ENCODE measurements around the gene CARD8.
A peak's percentile ranks its signal among the peaks of the same experiment; 100 is the strongest.
"Not testable (repeated sequence)": the region's sequence is repeated elsewhere in the genome, so short reads cannot be mapped to it uniquely, and the experiment has no call there.

CARD8 gene, protein sequence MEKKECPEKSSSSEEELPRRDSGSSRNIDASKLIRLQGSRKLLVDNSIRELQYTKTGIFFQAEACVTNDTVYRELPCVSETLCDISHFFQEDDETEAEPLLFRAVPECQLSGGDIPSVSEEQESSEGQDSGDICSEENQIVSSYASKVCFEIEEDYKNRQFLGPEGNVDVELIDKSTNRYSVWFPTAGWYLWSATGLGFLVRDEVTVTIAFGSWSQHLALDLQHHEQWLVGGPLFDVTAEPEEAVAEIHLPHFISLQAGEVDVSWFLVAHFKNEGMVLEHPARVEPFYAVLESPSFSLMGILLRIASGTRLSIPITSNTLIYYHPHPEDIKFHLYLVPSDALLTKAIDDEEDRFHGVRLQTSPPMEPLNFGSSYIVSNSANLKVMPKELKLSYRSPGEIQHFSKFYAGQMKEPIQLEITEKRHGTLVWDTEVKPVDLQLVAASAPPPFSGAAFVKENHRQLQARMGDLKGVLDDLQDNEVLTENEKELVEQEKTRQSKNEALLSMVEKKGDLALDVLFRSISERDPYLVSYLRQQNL

DNA sequence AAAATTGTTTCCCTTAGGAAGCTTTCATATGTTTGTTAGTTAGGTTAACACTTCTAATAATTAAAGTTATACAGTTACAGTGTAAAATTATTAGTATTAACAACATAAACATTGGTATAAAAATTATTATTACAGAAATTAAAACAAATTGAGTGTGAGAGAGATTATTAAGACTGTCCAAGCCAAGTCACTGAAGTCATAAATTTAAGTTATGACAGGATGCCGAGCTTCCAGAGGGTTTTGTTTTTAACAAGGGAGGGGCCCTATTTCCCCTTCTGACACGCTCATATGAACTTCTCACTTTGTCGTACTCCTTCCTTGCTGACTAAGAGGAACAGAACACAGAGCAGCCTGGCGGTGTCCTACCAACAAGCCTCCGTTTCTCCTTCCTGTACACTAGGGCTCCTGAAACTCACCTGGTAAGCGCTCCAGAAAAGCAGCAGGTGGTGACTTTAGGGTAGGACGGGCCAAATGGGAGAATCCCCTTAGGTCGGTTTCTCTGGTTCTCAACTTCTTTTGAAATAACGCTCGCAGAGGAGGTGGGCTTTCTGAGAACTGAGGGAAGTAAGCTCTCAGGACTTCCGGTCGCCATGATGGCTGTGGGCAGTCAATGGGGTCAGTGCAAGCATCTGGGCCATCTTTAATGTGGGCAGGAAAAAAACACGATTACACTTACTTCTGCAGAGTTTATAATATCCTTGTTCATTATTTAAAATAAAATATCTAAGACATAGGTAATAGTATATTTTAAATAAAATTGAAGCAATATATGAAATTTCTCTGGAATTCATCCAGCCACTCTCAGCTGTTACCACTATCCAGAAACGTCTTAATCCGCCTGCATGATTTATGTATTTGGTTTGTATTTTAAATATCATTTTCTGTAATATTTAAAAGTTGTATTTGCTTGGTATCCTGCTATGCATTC, at the start of gene CARD8:
Gene CARD8 (minus strand): TSS at position 537 of the 928 bp plus-strand sequence. CDS start 14,892 bp downstream, outside the sequence.
- H3K4me1 ChIP-seq (ENCODE audit: control insufficient read depth, insufficient read depth, low read length), result no peaks in the 10 kb centered on the region
- peak within 1 kb of the TSS; percentile 78 for H3K9ac ChIP-seq (ENCODE audit: low read length)
- peak within 1 kb of the TSS; percentile 80 for H3K4me3 ChIP-seq (ENCODE audit: low read depth, low read length)
- H3K9me3 ChIP-seq (ENCODE audit: control insufficient read depth, insufficient read depth, low read depth, low read length), result peaks cover 8% of the 10 kb centered on the region; the same call in 1 of the 2 replicates
- H3K27me3 ChIP-seq (ENCODE audit: control insufficient read depth, insufficient read depth, low read length), result no peaks in the 10 kb centered on the region
- no peaks in the 10 kb centered on the region for H3K36me3 ChIP-seq (ENCODE audit: control insufficient read depth, insufficient read depth, low read length)
- peak within 1 kb of the TSS; percentile 71; the same call in 1 of the 2 replicates for H3K27ac ChIP-seq (ENCODE audit: low read depth, low read length)

DNA sequence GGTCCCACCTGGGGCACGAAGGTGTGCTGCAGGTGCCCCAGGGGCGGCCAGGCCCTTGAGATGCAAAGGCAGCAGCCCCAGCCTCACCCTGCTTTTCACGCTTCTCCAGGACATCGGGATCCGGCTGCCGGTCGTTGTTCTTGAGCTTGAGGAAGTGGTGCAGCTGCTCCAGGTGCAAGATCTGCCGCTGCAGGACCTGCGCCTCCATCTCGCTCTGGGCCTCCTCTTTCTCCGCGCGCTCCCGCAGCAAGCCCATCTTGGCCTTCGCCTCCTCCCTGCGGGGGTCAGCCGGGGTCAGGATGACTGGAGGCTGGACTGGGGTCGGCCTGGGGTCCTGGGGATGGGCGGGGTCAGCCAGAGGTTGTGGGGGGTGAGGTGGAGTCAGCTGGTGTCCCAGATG, 48.2 kb upstream of the CARD8 start:
- H3K36me3 ChIP-seq (ENCODE audit: control insufficient read depth, insufficient read depth, low read length), result no peaks in the 10 kb centered on the region
- H3K9me3 ChIP-seq (ENCODE audit: control insufficient read depth, insufficient read depth, low read depth, low read length), result no peaks in the 10 kb centered on the region
- H3K27me3 ChIP-seq (ENCODE audit: control insufficient read depth, insufficient read depth, low read length), result no peaks in the 10 kb centered on the region
- H3K27ac ChIP-seq (ENCODE audit: low read depth, low read length), result no peak overlapping the region
- H3K4me3 ChIP-seq (ENCODE audit: low read depth, low read length), result no peak overlapping the region
- no peak overlapping the region for H3K9ac ChIP-seq (ENCODE audit: low read length)
- H3K4me1 ChIP-seq (ENCODE audit: control insufficient read depth, insufficient read depth, low read length), result peaks cover 6% of the 10 kb centered on the region

DNA sequence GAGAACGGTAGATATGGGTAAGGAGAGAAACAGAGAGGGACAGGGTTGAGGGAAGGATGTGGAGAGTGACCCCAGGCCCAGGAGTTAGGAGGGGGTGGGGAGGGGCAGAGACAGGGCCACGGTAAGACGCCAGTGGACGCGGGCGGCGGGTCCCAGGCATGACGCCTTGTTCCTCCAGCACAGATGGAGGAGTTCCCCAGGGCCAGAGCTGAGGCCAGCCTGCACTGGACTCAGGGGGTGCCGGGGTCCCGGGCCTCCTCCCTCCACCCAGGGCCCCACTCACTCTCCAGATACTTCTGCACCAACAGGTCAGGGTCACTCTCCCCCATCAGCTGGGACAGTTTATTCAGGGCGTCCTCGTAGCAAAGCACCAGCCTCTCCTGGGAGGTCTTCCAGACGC, 47.7 kb upstream of the CARD8 start:
- Histone ChIP-seq H3K27ac (ENCODE audit: low read depth, low read length) (no peak overlapping the region), H3K9me3 (ENCODE audit: control insufficient read depth, insufficient read depth, low read depth, low read length) (no peaks in the 10 kb centered on the region), H3K4me1 (ENCODE audit: control insufficient read depth, insufficient read depth, low read length) (0 out of 2 replicates have a peak, but pooled peaks cover under 1% of the 10 kb centered on the region), H3K36me3 (ENCODE audit: control insufficient read depth, insufficient read depth, low read length) (no peaks in the 10 kb centered on the region), H3K9ac (ENCODE audit: low read length) (no peak overlapping the region), H3K27me3 (ENCODE audit: control insufficient read depth, insufficient read depth, low read length) (no peaks in the 10 kb centered on the region), H3K4me3 (ENCODE audit: low read depth, low read length) (no peak overlapping the region)

DNA sequence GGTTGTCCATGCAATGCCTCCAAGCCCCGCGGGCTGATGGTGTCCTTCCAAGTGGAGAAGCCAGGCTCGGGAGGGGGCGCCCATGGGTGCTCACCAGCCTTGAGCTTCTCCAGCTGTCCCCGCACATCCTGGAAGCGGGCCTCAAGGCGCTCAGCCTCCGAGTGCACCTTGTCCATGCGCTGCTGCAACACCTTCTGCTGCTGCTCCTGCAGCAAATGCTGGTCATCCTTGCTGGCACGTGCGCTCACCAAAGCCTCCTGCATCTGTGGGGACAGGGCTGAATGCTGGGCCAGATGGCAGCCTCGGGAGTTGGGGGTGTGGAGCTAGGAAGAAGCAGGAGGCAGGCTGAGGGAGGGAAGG, 46.9 kb upstream of the CARD8 start:
- Histone ChIP-seq H3K4me3 (ENCODE audit: low read depth, low read length) (no peak overlapping the region), H3K27me3 (ENCODE audit: control insufficient read depth, insufficient read depth, low read length) (no peaks in the 10 kb centered on the region), H3K9me3 (ENCODE audit: control insufficient read depth, insufficient read depth, low read depth, low read length) (no peaks in the 10 kb centered on the region), H3K27ac (ENCODE audit: low read depth, low read length) (no peak overlapping the region), H3K36me3 (ENCODE audit: control insufficient read depth, insufficient read depth, low read length) (no peaks in the 10 kb centered on the region), H3K4me1 (ENCODE audit: control insufficient read depth, insufficient read depth, low read length) (no peaks in the 10 kb centered on the region), H3K9ac (ENCODE audit: low read length) (no peak overlapping the region)

DNA sequence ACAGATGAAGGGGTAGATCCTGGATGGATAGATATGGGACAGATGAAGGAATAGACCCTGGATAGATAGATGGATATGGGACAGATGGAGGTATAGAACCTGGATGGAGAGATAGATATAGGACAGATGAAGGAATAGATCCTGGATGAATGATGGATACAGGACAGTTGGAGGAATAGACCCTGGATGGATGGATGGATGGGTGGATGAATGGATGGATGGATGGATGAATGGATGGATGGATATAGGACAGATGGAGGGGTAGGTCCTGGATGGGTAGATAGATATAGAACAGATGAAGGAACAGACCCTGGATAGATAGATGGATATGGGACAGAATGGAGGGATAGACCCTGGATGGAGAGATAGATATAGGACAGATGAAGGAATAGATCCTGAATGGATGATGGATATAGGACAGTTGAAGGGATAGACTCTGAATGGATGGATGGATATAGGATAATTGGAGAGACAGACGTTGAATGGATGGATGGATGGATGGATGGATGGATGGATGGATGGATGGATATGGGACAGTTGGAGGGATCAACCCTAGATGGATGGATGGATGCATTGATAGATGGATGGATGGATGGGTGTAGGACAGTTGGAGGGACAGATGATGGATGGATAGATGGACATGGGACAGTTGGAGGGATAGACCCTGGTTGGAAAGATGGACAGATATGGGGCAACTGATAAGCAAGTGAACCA, 46.3 kb upstream of the CARD8 start:
- Histone ChIP-seq H3K4me1 (ENCODE audit: control insufficient read depth, insufficient read depth, low read length) (0 out of 2 replicates have a peak, but pooled peaks cover 2% of the 10 kb centered on the region), H3K9ac (ENCODE audit: low read length) (no peak overlapping the region), H3K27ac (ENCODE audit: low read depth, low read length) (no peak overlapping the region), H3K27me3 (ENCODE audit: control insufficient read depth, insufficient read depth, low read length) (no peaks in the 10 kb centered on the region), H3K36me3 (ENCODE audit: control insufficient read depth, insufficient read depth, low read length) (no peaks in the 10 kb centered on the region), H3K9me3 (ENCODE audit: control insufficient read depth, insufficient read depth, low read depth, low read length) (no peaks in the 10 kb centered on the region), H3K4me3 (ENCODE audit: low read depth, low read length) (no peak overlapping the region)

DNA sequence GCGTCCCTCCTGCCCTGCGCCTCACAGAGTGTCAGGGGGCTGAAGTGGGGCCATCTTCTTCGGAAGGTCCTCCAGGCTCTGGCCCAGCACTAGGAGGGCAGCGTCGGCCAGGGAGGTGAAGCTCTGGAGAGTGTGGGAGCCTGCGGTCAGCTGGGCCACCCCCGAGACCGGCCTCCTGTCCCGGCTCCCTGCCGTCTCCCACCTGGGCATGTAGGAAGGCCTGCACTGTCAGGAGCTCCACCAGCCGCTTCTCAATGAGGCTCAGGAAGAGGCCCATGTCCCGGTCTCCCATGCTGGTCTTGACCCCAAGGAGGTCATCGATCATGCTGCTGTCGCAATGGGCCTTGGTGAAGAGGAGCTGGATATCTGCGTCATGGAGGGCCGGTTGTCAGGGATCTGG, 42.3 kb upstream of the CARD8 start:
- Histone ChIP-seq H3K4me1 (ENCODE audit: control insufficient read depth, insufficient read depth, low read length) (peaks cover 5% of the 10 kb centered on the region; the same call in 1 of the 2 replicates), H3K9ac (ENCODE audit: low read length) (no peak overlapping the region), H3K27ac (ENCODE audit: low read depth, low read length) (no peak overlapping the region), H3K4me3 (ENCODE audit: low read depth, low read length) (no peak overlapping the region), H3K36me3 (ENCODE audit: control insufficient read depth, insufficient read depth, low read length) (no peaks in the 10 kb centered on the region), H3K27me3 (ENCODE audit: control insufficient read depth, insufficient read depth, low read length) (no peaks in the 10 kb centered on the region), H3K9me3 (ENCODE audit: control insufficient read depth, insufficient read depth, low read depth, low read length) (no peaks in the 10 kb centered on the region)

DNA sequence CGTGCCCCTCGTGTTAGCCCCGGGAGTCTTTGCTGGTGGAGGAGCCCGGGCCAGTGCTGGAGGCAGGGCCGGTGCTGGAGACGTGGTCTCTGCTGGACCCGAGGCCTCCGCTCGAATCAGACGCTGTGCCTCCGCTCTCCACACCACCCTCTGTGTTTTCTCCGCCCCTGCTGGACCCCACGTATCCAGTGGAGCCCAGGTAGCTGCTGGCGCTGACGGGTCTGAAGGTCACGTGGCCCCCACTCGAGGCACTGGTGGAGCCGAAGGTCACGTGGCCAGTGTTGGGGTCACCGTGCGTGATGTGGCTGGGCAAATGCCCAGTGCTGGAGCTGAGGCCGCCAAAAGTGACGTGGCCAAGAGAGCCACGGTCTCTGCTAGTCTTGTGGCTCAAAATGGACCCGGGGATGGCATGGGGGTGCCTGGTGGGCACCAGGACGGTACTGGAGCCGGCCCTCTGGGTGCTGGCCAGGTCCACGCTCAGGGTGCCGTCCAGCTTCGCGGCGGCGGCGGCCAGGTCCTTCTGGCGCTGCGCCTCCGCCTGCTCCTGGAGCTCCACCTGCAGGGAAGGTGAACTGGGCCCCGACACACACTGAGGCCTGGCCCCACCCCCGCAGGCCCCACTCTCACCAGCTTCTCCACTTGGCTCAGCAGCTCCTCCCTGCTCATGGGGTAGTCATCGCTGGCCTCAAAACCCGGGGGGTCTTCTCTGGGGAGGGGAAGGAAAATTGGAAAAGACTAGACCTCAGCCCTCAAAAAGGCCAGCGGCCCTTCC, 41.4 kb upstream of the CARD8 start:
- Histone ChIP-seq H3K4me1 (ENCODE audit: control insufficient read depth, insufficient read depth, low read length) (peaks cover 5% of the 10 kb centered on the region; the same call in 1 of the 2 replicates), H3K27ac (ENCODE audit: low read depth, low read length) (no peak overlapping the region), H3K9me3 (ENCODE audit: control insufficient read depth, insufficient read depth, low read depth, low read length) (no peaks in the 10 kb centered on the region), H3K36me3 (ENCODE audit: control insufficient read depth, insufficient read depth, low read length) (no peaks in the 10 kb centered on the region), H3K9ac (ENCODE audit: low read length) (no peak overlapping the region), H3K4me3 (ENCODE audit: low read depth, low read length) (no peak overlapping the region), H3K27me3 (ENCODE audit: control insufficient read depth, insufficient read depth, low read length) (no peaks in the 10 kb centered on the region)

DNA sequence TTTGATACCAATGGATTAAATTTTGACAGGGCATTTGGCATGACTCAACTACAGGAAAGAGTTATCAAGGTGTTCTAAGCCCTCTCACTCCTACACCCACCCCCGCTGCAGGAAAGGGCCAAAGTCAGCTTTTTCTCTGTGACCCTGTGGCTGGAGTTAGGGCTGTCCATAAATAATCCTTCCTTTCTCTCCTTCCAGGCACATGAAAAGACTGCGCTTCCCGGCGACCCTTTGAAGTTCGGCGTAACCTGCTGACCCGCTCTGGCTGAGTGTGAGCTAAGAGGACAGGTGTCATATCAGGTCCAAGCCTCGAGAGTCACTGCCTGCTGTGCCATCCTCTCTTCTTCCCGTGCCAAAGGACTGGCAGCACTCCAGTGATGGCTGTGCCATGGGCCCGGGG, 39.7 kb upstream of the CARD8 start:
- Histone ChIP-seq H3K36me3 (ENCODE audit: control insufficient read depth, insufficient read depth, low read length) (no peaks in the 10 kb centered on the region), H3K27ac (ENCODE audit: low read depth, low read length) (no peak overlapping the region), H3K27me3 (ENCODE audit: control insufficient read depth, insufficient read depth, low read length) (no peaks in the 10 kb centered on the region), H3K4me1 (ENCODE audit: control insufficient read depth, insufficient read depth, low read length) (peaks cover 9% of the 10 kb centered on the region), H3K9ac (ENCODE audit: low read length) (no peak overlapping the region), H3K9me3 (ENCODE audit: control insufficient read depth, insufficient read depth, low read depth, low read length) (no peaks in the 10 kb centered on the region), H3K4me3 (ENCODE audit: low read depth, low read length) (no peak overlapping the region)

DNA sequence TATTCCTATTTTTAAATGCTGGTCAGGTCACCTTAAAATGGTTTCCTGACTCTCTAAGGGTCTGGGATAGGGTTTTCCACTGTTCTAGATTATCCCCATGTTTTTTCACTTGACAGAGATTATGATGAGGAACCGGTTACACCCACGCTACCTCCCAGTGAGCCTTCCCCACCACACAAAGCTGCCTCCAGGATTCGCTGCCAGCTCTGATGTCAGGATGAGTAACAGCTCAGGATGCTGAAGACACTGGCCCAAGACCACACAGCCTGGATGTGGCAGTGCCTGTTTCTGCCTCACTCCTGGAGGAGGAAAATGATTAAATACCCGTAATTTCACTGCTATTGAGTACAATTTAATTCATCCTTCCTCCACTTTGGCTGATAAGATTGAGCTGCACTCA, 37.1 kb upstream of the CARD8 start:
- Histone ChIP-seq H3K27me3 (ENCODE audit: control insufficient read depth, insufficient read depth, low read length) (no peaks in the 10 kb centered on the region), H3K36me3 (ENCODE audit: control insufficient read depth, insufficient read depth, low read length) (peaks cover 3% of the 10 kb centered on the region), H3K9ac (ENCODE audit: low read length) (no peak overlapping the region), H3K9me3 (ENCODE audit: control insufficient read depth, insufficient read depth, low read depth, low read length) (no peaks in the 10 kb centered on the region), H3K4me1 (ENCODE audit: control insufficient read depth, insufficient read depth, low read length) (peaks cover 19% of the 10 kb centered on the region), H3K27ac (ENCODE audit: low read depth, low read length) (no peak overlapping the region), H3K4me3 (ENCODE audit: low read depth, low read length) (no peak overlapping the region)

DNA sequence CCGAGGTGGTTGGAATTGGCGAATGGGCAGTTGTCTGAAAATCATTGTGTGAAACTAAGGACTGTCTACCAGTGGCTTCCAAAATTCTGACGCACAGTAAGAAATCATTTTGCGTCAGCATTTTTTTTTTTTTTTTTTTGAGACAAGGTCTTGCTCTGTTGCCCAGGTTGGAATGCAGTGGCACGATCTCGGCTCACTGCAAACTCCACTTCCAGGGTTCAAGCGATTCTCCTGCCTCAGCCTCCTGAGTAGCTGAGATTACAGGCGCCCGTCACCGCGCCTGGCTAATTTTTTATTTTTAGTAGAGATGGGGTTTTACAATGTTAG, 35.7 kb upstream of the CARD8 start:
- not testable (repeated sequence) for H3K4me3 ChIP-seq (ENCODE audit: low read depth, low read length)

More for the DNA sequence above, 35.7 kb upstream of the CARD8 start:
- not testable (repeated sequence) for H3K27me3 ChIP-seq (ENCODE audit: control insufficient read depth, insufficient read depth, low read length); H3K9me3 ChIP-seq (ENCODE audit: control insufficient read depth, insufficient read depth, low read depth, low read length); H3K27ac ChIP-seq (ENCODE audit: low read depth, low read length); H3K9ac ChIP-seq (ENCODE audit: low read length)
- H3K4me1 ChIP-seq (ENCODE audit: control insufficient read depth, insufficient read depth, low read length), result peaks cover 14% of the 10 kb centered on the region
- peaks cover 14% of the 10 kb centered on the region for H3K36me3 ChIP-seq (ENCODE audit: control insufficient read depth, insufficient read depth, low read length)
